T-helper 1 cell treated with Interleukin-12 subunit alpha and Interleukin-12 subunit beta and Interleukin-4 antibody, amounts not matched to agents 30 μg/mL and 1 μg/mL, for 36 hours (primary cell): ENCODE results near the gene ARHGEF10L.

Experiments
- H3K27ac Mint-ChIP-seq: one replicate; pipeline ENCODE4 v1.8.0; 2021; ENCODE audit warnings: mild to moderate bottlenecking, mixed read lengths
- H3K27me3 Mint-ChIP-seq: one replicate; pipeline ENCODE4 v1.8.0; 2021; ENCODE audit warnings: low read depth, mixed read lengths
- H3K36me3 Mint-ChIP-seq: one replicate; pipeline ENCODE4 v1.8.0; 2021; ENCODE audit warnings: low read depth, mixed read lengths
- H3K4me1 Mint-ChIP-seq: one replicate; pipeline ENCODE4 v1.8.0; 2021; ENCODE audit warnings: low read depth, mixed read lengths
- H3K4me3 Mint-ChIP-seq: one replicate; pipeline ENCODE4 v1.8.0; 2021; ENCODE audit warnings: mild to moderate bottlenecking, moderate library complexity, mixed read lengths
- H3K9me3 Mint-ChIP-seq: one replicate; pipeline ENCODE4 v1.8.0; 2021; ENCODE audit warnings: mixed read lengths

ARHGEF10L gene

DNA sequence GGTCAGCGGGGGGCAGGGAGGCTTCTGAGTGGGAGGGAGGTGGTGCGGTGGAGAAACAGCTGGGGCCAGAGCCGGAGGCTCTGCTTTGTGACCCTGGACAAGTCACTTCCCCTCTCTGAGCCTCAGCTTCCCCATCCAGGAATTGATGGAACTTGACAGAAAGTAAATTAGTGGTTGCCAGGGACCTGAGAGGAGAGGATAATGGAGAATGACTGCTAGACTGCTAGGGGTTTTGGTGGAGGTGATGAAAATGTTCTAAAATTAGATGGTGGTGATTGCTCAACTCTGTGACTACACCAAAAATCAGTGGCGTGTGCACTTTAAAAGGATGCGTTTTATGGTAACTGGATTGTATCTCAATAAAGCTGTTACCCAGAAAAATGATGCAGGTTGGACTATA lies 100.9 kb downstream of the ARHGEF10L start:
- no peaks in the 10 kb centered on the region for H3K4me1 Mint-ChIP-seq
- H3K4me3 Mint-ChIP-seq = no peak overlapping the region
- no peak overlapping the region for H3K27ac Mint-ChIP-seq
- H3K36me3 Mint-ChIP-seq = no peaks in the 10 kb centered on the region
- H3K27me3 Mint-ChIP-seq = no peaks in the 10 kb centered on the region
- no peaks in the 10 kb centered on the region for H3K9me3 Mint-ChIP-seq

DNA sequence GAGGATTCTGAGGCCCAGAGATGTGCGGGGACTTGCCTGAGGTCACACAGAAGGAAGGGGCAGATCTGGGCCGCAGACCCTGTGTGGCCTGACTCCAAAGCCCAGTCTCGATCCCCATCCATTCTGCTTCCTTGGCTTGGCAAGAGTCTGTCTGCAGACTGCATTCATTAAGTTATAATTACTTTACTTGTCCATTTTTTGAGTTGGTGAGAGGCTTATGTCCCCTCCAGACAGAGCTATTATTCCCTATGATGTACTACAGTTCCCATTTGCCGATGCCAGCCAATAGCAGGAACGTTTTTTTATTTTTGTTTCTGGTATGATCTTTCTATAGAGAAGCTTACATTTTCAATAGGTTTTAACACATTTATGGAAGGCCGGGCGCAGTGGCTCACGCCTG lies 101.5 kb downstream of the ARHGEF10L start:
- Mint-ChIP-seq H3K36me3 (no peaks in the 10 kb centered on the region), H3K4me1 (no peaks in the 10 kb centered on the region), H3K27ac (no peak overlapping the region), H3K4me3 (no peak overlapping the region), H3K27me3 (no peaks in the 10 kb centered on the region), H3K9me3 (no peaks in the 10 kb centered on the region)

GRCh38 chr1:17642169-17642568 lies 102.7 kb downstream of the ARHGEF10L start:
- no peaks in the 10 kb centered on the region for H3K36me3 Mint-ChIP-seq
- H3K27ac Mint-ChIP-seq = no peak overlapping the region
- no peaks in the 10 kb centered on the region for H3K27me3 Mint-ChIP-seq
- H3K9me3 Mint-ChIP-seq = no peaks in the 10 kb centered on the region
- H3K4me3 Mint-ChIP-seq = no peak overlapping the region
- H3K4me1 Mint-ChIP-seq = no peaks in the 10 kb centered on the region

DNA sequence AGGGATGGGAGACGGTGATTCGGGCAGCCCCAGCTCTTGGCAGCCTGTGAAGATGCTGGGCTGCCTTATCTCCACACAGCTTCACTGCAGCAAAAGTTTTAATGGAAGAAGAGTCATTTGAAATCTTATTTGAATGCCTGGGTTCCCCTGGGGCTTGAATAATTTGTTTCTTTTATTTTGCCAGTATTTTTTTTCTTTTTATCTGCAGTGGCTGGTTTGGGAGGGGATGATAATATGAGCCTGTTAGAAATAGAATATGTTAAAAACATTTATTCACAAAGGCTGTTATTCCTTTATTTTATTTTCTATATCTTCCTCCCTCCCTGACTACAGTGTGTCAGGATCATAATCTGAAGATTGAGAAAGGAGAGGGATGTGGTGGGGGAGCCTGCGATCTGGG lies 103.4 kb downstream of the ARHGEF10L start:
- Mint-ChIP-seq H3K27me3 (no peaks in the 10 kb centered on the region), H3K4me1 (no peaks in the 10 kb centered on the region), H3K4me3 (no peak overlapping the region), H3K27ac (no peak overlapping the region), H3K36me3 (no peaks in the 10 kb centered on the region), H3K9me3 (no peaks in the 10 kb centered on the region)

- Mint-ChIP-seq H3K9me3 (no peaks in the 10 kb centered on the region), H3K4me1 (no peaks in the 10 kb centered on the region), H3K27ac (no peak overlapping the region)
These were observed 104.6 kb downstream of the ARHGEF10L start for GRCh38 chr1:17643861-17644703.

GRCh38 chr1:17645068-17645911 lies 105.8 kb downstream of the ARHGEF10L start:
- Mint-ChIP-seq H3K36me3 (no peaks in the 10 kb centered on the region), H3K4me1 (no peaks in the 10 kb centered on the region), H3K4me3 (no peak overlapping the region), H3K27me3 (no peaks in the 10 kb centered on the region), H3K9me3 (no peaks in the 10 kb centered on the region), H3K27ac (no peak overlapping the region)

More at GRCh38 chr1:17643861-17644703, 104.6 kb downstream of the ARHGEF10L start:
- Mint-ChIP-seq H3K36me3 (no peaks in the 10 kb centered on the region), H3K4me3 (no peak overlapping the region), H3K27me3 (no peaks in the 10 kb centered on the region)

DNA sequence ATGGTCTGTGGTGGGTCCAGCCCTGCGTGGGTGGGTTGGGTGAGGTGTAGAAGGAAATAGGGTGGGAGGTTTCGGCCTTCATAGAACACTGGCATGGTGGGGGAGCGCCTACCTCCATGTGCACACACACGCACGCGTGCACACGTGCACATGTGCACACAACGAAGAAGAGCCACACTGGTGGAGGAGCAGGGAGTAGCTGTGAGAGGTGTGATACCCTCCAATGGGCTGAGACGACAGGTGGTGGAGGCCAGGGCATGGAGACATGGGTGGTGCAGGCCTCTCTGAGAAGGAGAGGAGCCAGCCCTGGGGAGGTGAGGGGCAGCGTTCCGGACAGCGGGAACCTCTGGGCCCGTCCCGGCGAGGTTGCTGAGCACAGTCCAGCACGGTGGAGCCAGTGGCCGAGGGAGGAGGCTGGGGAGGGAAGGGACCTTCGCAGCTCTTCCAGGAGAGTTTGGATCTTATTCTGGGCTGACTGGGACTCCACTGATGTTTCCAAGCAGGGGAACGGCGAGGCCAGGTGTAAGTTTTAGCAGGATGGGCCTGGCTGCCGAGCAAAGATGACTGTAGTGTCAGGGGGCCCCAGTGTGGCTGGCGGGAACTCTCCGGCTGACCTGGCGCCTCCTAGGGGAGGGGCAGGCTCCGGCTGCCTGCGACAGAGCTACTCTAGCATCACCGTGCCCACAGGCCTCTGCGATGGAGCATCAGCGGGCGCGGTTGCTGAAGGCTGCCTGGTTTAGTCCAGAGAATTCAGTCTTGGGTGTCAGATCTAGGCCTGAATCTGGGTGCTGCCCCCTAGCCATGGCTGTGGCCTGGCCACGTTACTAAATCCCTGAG lies 107.2 kb downstream of the ARHGEF10L start:
- no peak overlapping the region for H3K27ac Mint-ChIP-seq
- H3K4me3 Mint-ChIP-seq = no peak overlapping the region
- no peaks in the 10 kb centered on the region for H3K4me1 Mint-ChIP-seq

DNA sequence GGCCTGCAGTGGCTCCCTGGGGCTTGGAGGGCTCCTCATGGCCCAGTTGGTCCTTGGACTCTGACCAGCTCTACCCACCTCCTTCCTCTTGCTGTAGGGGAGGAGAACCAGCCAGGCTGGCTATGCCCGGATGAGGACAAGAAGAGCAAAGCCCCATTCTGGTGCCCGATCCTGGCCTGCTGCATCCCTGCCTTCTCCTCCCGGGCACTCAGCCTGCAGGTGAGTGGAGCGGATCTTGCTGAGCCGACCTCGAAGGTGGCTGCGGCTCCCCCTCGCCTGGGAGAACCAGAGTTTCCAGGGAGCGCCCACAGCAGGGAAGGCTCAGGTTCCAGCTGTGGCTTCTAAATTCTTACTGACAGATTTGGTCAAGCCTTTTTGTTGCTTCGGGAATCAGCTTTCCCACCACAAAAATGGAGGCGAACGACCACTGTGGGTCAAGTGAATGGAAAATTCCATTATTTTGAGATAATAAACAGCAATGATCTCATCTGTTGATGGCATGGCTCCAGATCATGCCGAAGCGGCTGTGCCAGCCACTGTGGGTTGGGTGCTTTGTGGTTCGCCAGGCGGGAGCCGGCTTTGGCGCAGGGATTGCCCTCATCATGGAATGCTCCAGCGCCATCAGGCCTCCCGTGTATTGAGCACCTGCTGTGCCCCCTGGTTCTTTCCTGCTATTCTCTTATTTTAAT lies 109.1 kb downstream of the ARHGEF10L start:
- Mint-ChIP-seq H3K27me3 (no peaks in the 10 kb centered on the region), H3K36me3 (no peaks in the 10 kb centered on the region), H3K4me3 (no peak overlapping the region), H3K27ac (no peak overlapping the region), H3K4me1 (no peaks in the 10 kb centered on the region), H3K9me3 (no peaks in the 10 kb centered on the region)

More for the DNA sequence above, 107.2 kb downstream of the ARHGEF10L start:
- Mint-ChIP-seq H3K27me3 (no peaks in the 10 kb centered on the region), H3K36me3 (no peaks in the 10 kb centered on the region), H3K9me3 (no peaks in the 10 kb centered on the region)

- Mint-ChIP-seq H3K4me3 (no peak overlapping the region), H3K27ac (no peak overlapping the region), H3K36me3 (no peaks in the 10 kb centered on the region), H3K27me3 (no peaks in the 10 kb centered on the region), H3K9me3 (no peaks in the 10 kb centered on the region), H3K4me1 (no peaks in the 10 kb centered on the region)
These were observed 110.0 kb downstream of the ARHGEF10L start for GRCh38 chr1:17649371-17650106.

- Mint-ChIP-seq H3K4me1 (no peaks in the 10 kb centered on the region), H3K4me3 (no peak overlapping the region), H3K27me3 (no peaks in the 10 kb centered on the region), H3K9me3 (no peaks in the 10 kb centered on the region), H3K36me3 (no peaks in the 10 kb centered on the region), H3K27ac (no peak overlapping the region)
These were observed 113.8 kb downstream of the ARHGEF10L start for GRCh38 chr1:17653276-17653675.

DNA sequence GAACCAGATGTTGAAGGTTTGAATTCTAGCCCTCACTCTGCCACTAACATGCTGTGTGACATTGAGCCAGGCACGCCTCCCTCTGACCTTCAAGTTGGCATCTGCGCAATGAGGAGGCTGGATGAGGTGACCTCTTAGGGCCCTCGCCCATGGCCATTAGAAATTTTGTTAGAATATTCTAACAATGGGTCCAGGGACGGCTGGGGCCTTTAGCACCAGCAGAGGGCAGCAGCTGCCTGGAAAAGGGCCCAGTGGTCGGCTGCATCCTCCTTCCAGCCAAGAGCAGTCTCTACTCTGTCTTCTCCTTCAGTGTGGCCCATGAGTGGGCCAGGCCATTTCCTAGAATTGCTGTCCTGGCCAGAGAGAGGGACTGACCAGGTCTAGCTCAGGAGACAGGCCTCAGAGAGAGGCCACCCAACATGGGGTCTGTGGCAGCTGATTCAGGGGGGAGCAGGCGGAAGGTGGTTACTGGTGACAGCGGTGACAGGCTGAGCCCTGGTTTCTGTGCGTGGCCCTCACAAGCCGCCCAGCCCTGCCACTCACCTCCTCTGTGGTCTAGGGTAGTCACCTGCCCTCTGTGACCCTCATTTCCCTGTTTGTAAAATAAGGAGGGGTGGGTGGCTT lies 114.3 kb downstream of the ARHGEF10L start:
- Mint-ChIP-seq H3K9me3 (no peaks in the 10 kb centered on the region), H3K27ac (no peak overlapping the region), H3K36me3 (no peaks in the 10 kb centered on the region), H3K4me3 (no peak overlapping the region), H3K27me3 (no peaks in the 10 kb centered on the region), H3K4me1 (no peaks in the 10 kb centered on the region)

- no peaks in the 10 kb centered on the region for H3K27me3 Mint-ChIP-seq
- no peak overlapping the region for H3K4me3 Mint-ChIP-seq
- no peak overlapping the region for H3K27ac Mint-ChIP-seq
- no peaks in the 10 kb centered on the region for H3K36me3 Mint-ChIP-seq
- H3K4me1 Mint-ChIP-seq = no peaks in the 10 kb centered on the region
- no peaks in the 10 kb centered on the region for H3K9me3 Mint-ChIP-seq
These were observed 115.0 kb downstream of the ARHGEF10L start for GRCh38 chr1:17654519-17654918.

- Mint-ChIP-seq H3K27ac (no peak overlapping the region), H3K4me1 (no peaks in the 10 kb centered on the region), H3K36me3 (no peaks in the 10 kb centered on the region), H3K27me3 (no peaks in the 10 kb centered on the region), H3K9me3 (no peaks in the 10 kb centered on the region), H3K4me3 (no peak overlapping the region)
These were observed 115.7 kb downstream of the ARHGEF10L start for GRCh38 chr1:17655169-17655568.
